CD4-positive, alpha-beta T cell (primary cell): ENCODE data around the gene NTN4. TPM values are rescaled to one million over a fixed set of nuclear protein-coding genes. Genes with fewer than 3 reads are reported as not detected.

Experiments
- ATAC-seq: fragments of 200-7000 bp; cut with Tn5 transposase; one replicate; pipeline ENCODE4 v1.10.0; 2022; ENCODE audit warnings: mild to moderate bottlenecking; ENCODE audit not compliant: poor library complexity
- CTCF ChIA-PET: fragments of 350-600 bp; sonication (Branson Sonifier 250); formaldehyde crosslinking; loops from one replicate; lab custom pipeline; 2021; ENCODE audit warnings: antibody characterized with exemption, inconsistent platforms; lab: Charles Lee
- POLR2A ChIA-PET: fragments of 350-600 bp; sonication (Branson Sonifier 250); formaldehyde crosslinking; loops from one replicate; lab custom pipeline; 2021; ENCODE audit warnings: antibody characterized with exemption, inconsistent platforms; lab: Charles Lee
- DNase-seq, 14 experiments: peaks; one replicate each; pipeline ENCODE4 v3.0.0-alpha.2; 2013 to 2020; ENCODE audit warnings: mixed read lengths in 2 of 14
- H3K27ac ChIP-seq, 2 donors: one replicate each; pipeline versions ENCODE4 v1.5.1 to v1.7.0; 2013; ENCODE audit warnings: low read length in 2 of 2, low read depth in 1 of 2, mild to moderate bottlenecking in 1 of 2
- H3K27me3 ChIP-seq, 2 experiments: 1 replicate in 1 of 2; 2 replicates in 1 of 2; pipeline versions ENCODE4 v1.6.1 to v1.7.0; 2013; ENCODE audit warnings: low read length in 2 of 2, control low read depth in 1 of 2, mild to moderate bottlenecking in 1 of 2, moderate library complexity in 1 of 2; ENCODE audit not compliant: insufficient read depth in 2 of 2, control insufficient read depth in 1 of 2
- H3K36me3 ChIP-seq: one replicate; pipeline ENCODE4 v1.6.1; 2013; ENCODE audit warnings: low read length, control low read depth; ENCODE audit not compliant: insufficient read depth
- H3K4me1 ChIP-seq: one replicate; pipeline ENCODE4 v1.6.1; 2013; ENCODE audit warnings: low read length, control low read depth; ENCODE audit not compliant: insufficient read depth
- H3K4me3 ChIP-seq: one replicate; pipeline ENCODE4 v1.5.1; 2013; ENCODE audit warnings: mild to moderate bottlenecking, low read length, moderate library complexity
- H3K9me3 ChIP-seq, 2 experiments: 1 replicate in 1 of 2; 2 replicates in 1 of 2; pipeline versions ENCODE4 v1.6.1 to v1.7.0; 2013; ENCODE audit warnings: low read length in 2 of 2, mild to moderate bottlenecking in 2 of 2, control low read depth in 1 of 2, moderate library complexity in 1 of 2; ENCODE audit not compliant: control insufficient read depth in 1 of 2, insufficient read depth in 1 of 2
- H3K27ac Mint-ChIP-seq: one replicate; pipeline ENCODE4 v1.8.0; 2020; ENCODE audit warnings: mixed read lengths
- H3K27me3 Mint-ChIP-seq: one replicate; pipeline ENCODE4 v1.8.0; 2021; ENCODE audit warnings: mixed read lengths
- H3K36me3 Mint-ChIP-seq: one replicate; pipeline ENCODE4 v1.8.0; 2021; ENCODE audit warnings: low read depth, mixed read lengths
- H3K4me1 Mint-ChIP-seq: one replicate; pipeline ENCODE4 v1.8.0; 2021; ENCODE audit warnings: low read depth, mixed read lengths
- H3K4me3 Mint-ChIP-seq: one replicate; pipeline ENCODE4 v1.8.0; 2020; ENCODE audit warnings: mild to moderate bottlenecking, mixed read lengths
- H3K9me3 Mint-ChIP-seq: one replicate; pipeline ENCODE4 v1.8.0; 2020; ENCODE audit warnings: mixed read lengths
- CTCF ChIP-seq: fragments of 200-600 bp; IDR thresholded peaks from one replicate; pipeline ENCODE4 v1.8.0; 2022; ENCODE audit warnings: antibody characterized with exemption, mild to moderate bottlenecking
- intact Hi-C, 2 experiments: fragments of 100-400 bp; cut with DNase I in 1 of 2; cut with micrococcal nuclease in 1 of 2; formaldehyde crosslinking; loops; one replicate each; pipeline versions ENCODE4 v1.15.1 to v1.9.0; 2023 to 2025; cut with DNase I, micrococcal nuclease
- total RNA-seq, 174 experiments: library from RNA in 2 of 174; stranded (reverse) in 2 of 174; gene quantifications; one replicate each; pipeline ENCODE4 v1.2.3 and lab custom pipeline; 2021 to 2026

The NTN4 gene
- total RNA-seq, 2 experiments from 2014 or later, result 0.47 to 0.71 TPM

GRCh38 chr12:95623554-95624170, 166.9 kb downstream of the NTN4 start:
- no peaks in the 10 kb centered on the region for H3K4me1 Mint-ChIP-seq
- peaks cover 27% of the 10 kb centered on the region for H3K27me3 Mint-ChIP-seq
- peak in 7 of 14 experiments; percentile 1 to 57 (median 24) for DNase-seq
- H3K9me3 Mint-ChIP-seq, result no peaks in the 10 kb centered on the region
- ATAC-seq, result no peak
- Histone ChIP-seq H3K4me1 (peaks cover 2% of the 10 kb centered on the region), H3K27ac (no peak overlapping the region), H3K4me3 (no peak overlapping the region), H3K9me3 (no peaks in the 10 kb centered on the region), H3K27me3 (no peaks in the 10 kb centered on the region), H3K36me3 (no peaks in the 10 kb centered on the region)
- no peak overlapping the region for H3K27ac Mint-ChIP-seq
- intact Hi-C loops, result loop anchor here in 1 of 2 experiments (5.0 kb wide), 1 partner anchor 189 kb away; no protein-coding TSS in a partner anchor
- TF ChIP-seq CTCF, result no peak
- CTCF ChIA-PET, result interaction anchor here (0.7 kb wide), 2 partner anchors 159 to 944 kb away, joined by 3 read pairs; no protein-coding TSS in a partner anchor
- no peaks in the 10 kb centered on the region for H3K36me3 Mint-ChIP-seq
- POLR2A ChIA-PET, result no interaction called here
- no peak overlapping the region for H3K4me3 Mint-ChIP-seq

- ChIA-PET CTCF (interaction anchor here (0.6 kb wide), 1 partner anchor 33 kb away, joined by 3 read pairs; no protein-coding TSS in a partner anchor), POLR2A (no interaction called here)
- DNase-seq (no peak), ATAC-seq (no peak)
- TF ChIP-seq CTCF, result no peak
- Mint-ChIP-seq H3K27me3 (peaks cover 27% of the 10 kb centered on the region), H3K4me3 (no peak overlapping the region), H3K4me1 (no peaks in the 10 kb centered on the region), H3K36me3 (no peaks in the 10 kb centered on the region), H3K27ac (no peak overlapping the region), H3K9me3 (no peaks in the 10 kb centered on the region)
- H3K9me3 ChIP-seq, result no peaks in the 10 kb centered on the region
- no peak overlapping the region for H3K4me3 ChIP-seq
- intact Hi-C loops, result loop anchor here in 1 of 2 experiments (5.0 kb wide), 1 partner anchor 189 kb away; no protein-coding TSS in a partner anchor
- H3K4me1 ChIP-seq, result peaks cover 2% of the 10 kb centered on the region
- H3K27ac ChIP-seq, result no peak overlapping the region
- no peaks in the 10 kb centered on the region for H3K27me3 ChIP-seq
- no peaks in the 10 kb centered on the region for H3K36me3 ChIP-seq
These were observed 167.7 kb downstream of the NTN4 start for GRCh38 chr12:95622879-95623278.

- ATAC-seq, result no peak
- Mint-ChIP-seq H3K9me3 (no peaks in the 10 kb centered on the region), H3K27me3 (peaks cover 30% of the 10 kb centered on the region), H3K27ac (no peak overlapping the region), H3K36me3 (no peaks in the 10 kb centered on the region), H3K4me3 (no peak overlapping the region), H3K4me1 (no peaks in the 10 kb centered on the region)
- POLR2A ChIA-PET, result no interaction called here
- no peak for DNase-seq
- CTCF ChIA-PET, result no interaction called here
- Histone ChIP-seq H3K36me3 (no peaks in the 10 kb centered on the region), H3K4me1 (peaks cover 2% of the 10 kb centered on the region), H3K27ac (no peak overlapping the region), H3K4me3 (no peak overlapping the region), H3K27me3 (no peaks in the 10 kb centered on the region), H3K9me3 (no peaks in the 10 kb centered on the region)
- intact Hi-C loops, result loop anchor here in 1 of 2 experiments (5.0 kb wide), 1 partner anchor 191 kb away; no protein-coding TSS in a partner anchor
- no peak for TF ChIP-seq CTCF
These were observed 168.8 kb downstream of the NTN4 start for GRCh38 chr12:95621725-95622124.
